ENCODE measurements around the gene IFFO2. TPM values are rescaled to one million over a fixed set of nuclear protein-coding genes. Genes with fewer than 3 reads are reported as not detected.

Gene IFFO2
- 10 to 100 TPM; 19.9 to 22.7 TPM for total RNA-seq

- no peaks in the 10 kb centered on the region for H3K9me3 Mint-ChIP-seq
- ChIA-PET POLR2A (interaction anchor here (0.7 to 12.3 kb wide), 14 partner anchors 8 to 167 kb away, joined by 3 to 414 read pairs (median 4); partner anchors contain the start of gene ALDH4A1), CTCF (interaction anchor here (0.7 to 11.1 kb wide), 4 partner anchors 29 to 892 kb away, joined by 3 to 123 read pairs (median 11); no protein-coding TSS in a partner anchor)
- peaks cover 12% of the 10 kb centered on the region for H3K36me3 Mint-ChIP-seq (ENCODE audit: low read depth)
- H3K27ac Mint-ChIP-seq, result peak within 1 kb of the TSS; percentile 23
- peaks cover 58% of the 10 kb centered on the region for H3K4me1 Mint-ChIP-seq
- H3K4me3 Mint-ChIP-seq, result peak within 1 kb of the TSS; percentile 83
- DNase-seq, result peak; percentile 97
- peaks cover 24% of the 10 kb centered on the region for H3K27me3 Mint-ChIP-seq
Measured at GRCh38 chr1:18956193-18957135, at the start of gene IFFO2. Gene IFFO2 (minus strand): TSS chr1:18956676. CDS start chr1:18956332, 344 bp downstream.

DNA sequence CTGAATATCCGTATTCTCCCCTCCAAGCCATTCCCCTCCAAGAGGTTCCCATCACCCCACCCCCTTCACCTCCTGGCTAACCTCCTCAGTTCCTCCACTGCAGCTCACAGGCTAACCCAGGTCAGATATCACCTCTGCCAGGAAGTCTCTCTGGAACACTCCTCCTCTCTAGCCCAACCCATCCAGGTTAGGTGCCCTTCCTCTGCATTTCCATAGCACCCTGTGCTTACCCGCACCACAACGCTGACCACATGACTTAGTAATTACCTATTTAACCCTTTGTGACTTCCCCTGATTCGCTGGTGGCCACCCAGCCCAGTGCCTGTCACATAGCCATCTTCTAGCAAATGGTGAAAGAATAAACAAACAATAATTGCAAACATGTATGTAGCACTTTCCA, 49.5 kb upstream of the IFFO2 start:
- Mint-ChIP-seq H3K4me3 (no peak overlapping the region), H3K9me3 (peaks cover 20% of the 10 kb centered on the region), H3K4me1 (peaks cover 19% of the 10 kb centered on the region), H3K36me3 (ENCODE audit: low read depth) (peaks cover 6% of the 10 kb centered on the region), H3K27me3 (peaks cover 23% of the 10 kb centered on the region), H3K27ac (no peak overlapping the region)
- ChIA-PET POLR2A (no interaction called here), CTCF (no interaction called here)
- DNase-seq, result no peak

- H3K27ac Mint-ChIP-seq, result no peak overlapping the region
- POLR2A ChIA-PET, result no interaction called here
- peaks cover 32% of the 10 kb centered on the region for H3K27me3 Mint-ChIP-seq
- DNase-seq, result no peak
- peaks cover 17% of the 10 kb centered on the region for H3K36me3 Mint-ChIP-seq (ENCODE audit: low read depth)
- H3K4me3 Mint-ChIP-seq, result no peak overlapping the region
- peaks cover 6% of the 10 kb centered on the region for H3K4me1 Mint-ChIP-seq
- CTCF ChIA-PET, result no interaction called here
- H3K9me3 Mint-ChIP-seq, result peaks cover 28% of the 10 kb centered on the region
Measured at GRCh38 chr1:19003371-19004290, 47.2 kb upstream of the IFFO2 start.

- CTCF ChIA-PET, result interaction anchor here (1.7 kb wide), 1 partner anchor 87 kb away, joined by 4 read pairs; no protein-coding TSS in a partner anchor
Measured at GRCh38 chr1:19000065-19000464, 43.6 kb upstream of the IFFO2 start.

DNA sequence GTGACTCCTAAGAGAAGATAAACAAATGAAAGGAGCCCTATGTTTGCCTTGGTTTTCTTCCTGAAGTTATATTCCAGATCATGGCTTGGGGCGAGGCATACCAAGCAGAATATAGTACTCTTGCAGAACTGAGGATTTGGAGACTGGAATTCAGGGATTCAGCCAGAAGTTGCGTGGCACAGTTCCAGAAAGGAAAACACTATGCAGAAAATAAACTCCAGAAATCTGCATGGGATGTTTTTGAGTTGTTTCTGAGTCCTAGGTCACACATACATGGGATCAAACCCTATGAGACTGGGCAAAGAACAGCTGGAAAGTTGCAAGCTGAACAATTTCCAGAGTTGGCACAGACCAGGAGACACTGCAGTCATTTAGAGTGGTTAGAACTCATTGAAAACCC, 42.9 kb upstream of the IFFO2 start:
- Mint-ChIP-seq H3K4me3 (no peak overlapping the region), H3K36me3 (ENCODE audit: low read depth) (peaks cover 17% of the 10 kb centered on the region), H3K27ac (no peak overlapping the region), H3K9me3 (peaks cover 26% of the 10 kb centered on the region), H3K27me3 (peaks cover 18% of the 10 kb centered on the region), H3K4me1 (peaks cover 14% of the 10 kb centered on the region)
- ChIA-PET CTCF (no interaction called here), POLR2A (no interaction called here)
- no peak for DNase-seq

More at GRCh38 chr1:19000065-19000464, 43.6 kb upstream of the IFFO2 start:
- Mint-ChIP-seq H3K4me1 (peaks cover 14% of the 10 kb centered on the region), H3K4me3 (no peak overlapping the region), H3K9me3 (peaks cover 26% of the 10 kb centered on the region), H3K27ac (no peak overlapping the region), H3K27me3 (peaks cover 18% of the 10 kb centered on the region), H3K36me3 (ENCODE audit: low read depth) (peaks cover 17% of the 10 kb centered on the region)
- no peak for DNase-seq
- POLR2A ChIA-PET, result interaction anchor here (1.2 to 1.4 kb wide), 2 partner anchors 9 to 14 kb away, joined by 4 to 5 read pairs; no protein-coding TSS in a partner anchor

DNA sequence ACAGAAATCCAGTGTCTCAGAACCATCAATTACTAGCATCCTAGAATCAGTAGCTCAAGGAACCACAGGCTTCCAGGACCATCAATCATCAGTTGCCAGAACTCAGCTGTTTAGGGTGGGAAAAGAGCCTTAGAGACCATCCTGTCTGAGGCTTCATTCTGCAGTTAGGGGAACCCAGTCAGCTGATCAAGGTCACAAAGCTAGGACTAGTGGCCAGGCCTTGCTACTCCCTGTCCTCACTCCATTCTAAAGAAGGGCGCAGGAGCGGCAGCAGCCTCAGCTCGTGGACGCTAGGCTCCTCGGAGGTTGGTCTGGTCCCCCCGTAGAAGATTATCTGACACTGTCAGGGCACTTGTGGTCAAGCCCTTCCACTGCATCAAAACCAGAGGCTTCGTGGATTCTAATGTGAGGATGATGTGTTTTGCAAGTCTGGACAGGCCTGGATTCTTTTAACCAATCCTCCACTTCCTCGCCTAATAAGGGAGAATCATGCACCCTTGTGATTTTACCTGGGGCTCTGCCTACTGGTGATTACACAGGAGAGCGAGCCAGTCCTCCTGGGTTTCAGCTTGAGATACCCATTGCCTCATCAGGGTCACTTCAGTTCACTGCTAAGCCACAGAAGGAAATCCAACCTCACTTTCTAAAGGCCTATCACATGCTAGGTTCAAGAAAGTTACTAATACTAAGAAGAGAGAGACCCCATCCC, 41.7 kb upstream of the IFFO2 start:
- Mint-ChIP-seq H3K4me3 (no peak overlapping the region), H3K27me3 (peaks cover 15% of the 10 kb centered on the region), H3K27ac (no peak overlapping the region), H3K36me3 (ENCODE audit: low read depth) (peaks cover 17% of the 10 kb centered on the region), H3K9me3 (peaks cover 22% of the 10 kb centered on the region), H3K4me1 (peaks cover 8% of the 10 kb centered on the region)
- CTCF ChIA-PET, result no interaction called here
- POLR2A ChIA-PET, result no interaction called here
- DNase-seq, result no peak

DNA sequence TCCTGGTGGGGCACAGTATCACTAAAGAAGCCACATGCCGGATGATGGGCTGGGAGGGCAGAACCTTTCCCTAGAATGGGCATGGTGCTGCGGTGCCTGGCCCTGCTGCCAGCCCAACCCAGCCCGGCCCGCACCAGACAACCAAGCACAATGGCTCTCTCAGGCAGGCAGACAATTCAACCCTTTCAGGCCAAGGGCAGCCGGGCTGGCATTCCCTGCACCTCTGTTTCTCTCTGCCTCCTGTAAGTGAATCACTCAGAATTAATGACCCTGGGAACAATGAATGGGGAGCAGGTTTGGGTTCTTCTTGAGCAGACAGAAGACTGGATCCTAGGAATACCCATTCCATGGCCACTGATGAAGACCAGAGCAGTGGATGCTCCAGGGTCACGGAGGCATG, 41.0 kb upstream of the IFFO2 start:
- ChIA-PET POLR2A (no interaction called here), CTCF (no interaction called here)
- H3K9me3 Mint-ChIP-seq, result peaks cover 20% of the 10 kb centered on the region
- H3K27ac Mint-ChIP-seq, result no peak overlapping the region
- H3K4me3 Mint-ChIP-seq, result no peak overlapping the region
- peaks cover 18% of the 10 kb centered on the region for H3K27me3 Mint-ChIP-seq
- no peak for DNase-seq
- peaks cover 8% of the 10 kb centered on the region for H3K4me1 Mint-ChIP-seq
- H3K36me3 Mint-ChIP-seq (ENCODE audit: low read depth), result peaks cover 17% of the 10 kb centered on the region

- no peak overlapping the region for H3K4me3 Mint-ChIP-seq
- no peak overlapping the region for H3K27ac Mint-ChIP-seq
- peaks cover 14% of the 10 kb centered on the region for H3K36me3 Mint-ChIP-seq (ENCODE audit: low read depth)
- peaks cover 14% of the 10 kb centered on the region for H3K9me3 Mint-ChIP-seq
- H3K4me1 Mint-ChIP-seq, result peaks cover 8% of the 10 kb centered on the region
- no peak for DNase-seq
- CTCF ChIA-PET, result no interaction called here
- POLR2A ChIA-PET, result interaction anchor here (0.7 kb wide), 1 partner anchor 333 kb away, joined by 3 read pairs; no protein-coding TSS in a partner anchor
- peaks cover 20% of the 10 kb centered on the region for H3K27me3 Mint-ChIP-seq
Measured at GRCh38 chr1:18996548-18997177, 40.2 kb upstream of the IFFO2 start.

GRCh38 chr1:18994381-18994780, 37.9 kb upstream of the IFFO2 start:
- ChIA-PET CTCF (no interaction called here), POLR2A (no interaction called here)
- Mint-ChIP-seq H3K9me3 (peaks cover 1% of the 10 kb centered on the region), H3K4me1 (peaks cover 8% of the 10 kb centered on the region), H3K27me3 (peaks cover 15% of the 10 kb centered on the region), H3K36me3 (ENCODE audit: low read depth) (peaks cover 1% of the 10 kb centered on the region), H3K4me3 (no peak overlapping the region), H3K27ac (no peak overlapping the region)
- DNase-seq, result no peak

DNA sequence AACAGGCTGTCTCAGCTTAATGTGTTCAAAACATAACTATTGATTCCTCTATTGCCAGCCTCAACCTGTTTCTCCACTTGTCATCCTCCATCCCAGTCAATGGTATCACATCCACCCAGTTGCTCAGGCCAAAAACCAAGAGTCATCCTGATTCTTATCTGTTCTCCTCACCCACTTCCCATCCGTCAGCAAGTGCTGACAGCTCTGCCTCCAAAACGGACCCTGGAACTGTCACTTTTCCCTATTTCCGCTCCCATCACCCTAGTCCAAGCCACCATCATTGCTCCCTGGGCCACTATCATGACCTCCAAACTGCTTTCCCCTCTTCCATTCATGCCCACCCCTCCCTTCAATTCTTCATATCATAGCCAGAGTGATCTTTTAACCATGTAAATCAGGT, 36.2 kb upstream of the IFFO2 start:
- no peak for DNase-seq
- no peak overlapping the region for H3K27ac Mint-ChIP-seq
- no peaks in the 10 kb centered on the region for H3K9me3 Mint-ChIP-seq
- H3K27me3 Mint-ChIP-seq, result peaks cover 15% of the 10 kb centered on the region
- no peaks in the 10 kb centered on the region for H3K36me3 Mint-ChIP-seq (ENCODE audit: low read depth)
- ChIA-PET POLR2A (no interaction called here), CTCF (no interaction called here)
- no peak overlapping the region for H3K4me3 Mint-ChIP-seq
- H3K4me1 Mint-ChIP-seq, result peaks cover 8% of the 10 kb centered on the region

- Mint-ChIP-seq H3K36me3 (ENCODE audit: low read depth) (no peaks in the 10 kb centered on the region), H3K4me3 (no peak overlapping the region), H3K9me3 (no peaks in the 10 kb centered on the region), H3K4me1 (peaks cover 2% of the 10 kb centered on the region), H3K27me3 (peaks cover 21% of the 10 kb centered on the region), H3K27ac (no peak overlapping the region)
- no peak for DNase-seq
- ChIA-PET POLR2A (no interaction called here), CTCF (no interaction called here)
Measured at GRCh38 chr1:18991585-18991984, 35.1 kb upstream of the IFFO2 start.

DNA sequence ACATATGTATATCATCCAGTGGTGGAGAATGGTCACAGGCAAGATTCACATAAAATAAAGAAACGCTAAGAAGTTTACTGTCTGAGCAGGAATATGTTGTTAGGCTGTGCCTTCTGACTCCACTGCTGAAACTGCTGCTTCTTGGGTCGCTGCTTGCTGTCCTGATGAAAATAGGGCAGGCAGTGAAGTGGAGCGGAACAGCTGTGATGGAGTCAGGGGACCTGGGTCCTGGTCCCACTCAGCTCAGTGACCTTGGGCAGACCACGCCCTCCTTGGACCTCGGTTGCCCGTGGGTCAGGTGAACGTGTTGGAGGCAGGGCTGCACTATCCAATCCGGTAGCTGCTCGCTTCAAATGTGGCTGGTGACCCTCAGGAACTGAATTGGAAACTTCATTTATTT, 33.4 kb upstream of the IFFO2 start:
- no peak overlapping the region for H3K4me3 Mint-ChIP-seq
- no peaks in the 10 kb centered on the region for H3K9me3 Mint-ChIP-seq
- no peaks in the 10 kb centered on the region for H3K36me3 Mint-ChIP-seq (ENCODE audit: low read depth)
- no peaks in the 10 kb centered on the region for H3K4me1 Mint-ChIP-seq
- ChIA-PET CTCF (no interaction called here), POLR2A (interaction anchor here (1.5 kb wide), 1 partner anchor 63 kb away, joined by 4 read pairs; no protein-coding TSS in a partner anchor)
- DNase-seq, result no peak
- H3K27ac Mint-ChIP-seq, result no peak overlapping the region
- H3K27me3 Mint-ChIP-seq, result peaks cover 27% of the 10 kb centered on the region
